ENCODE data around the gene SH3GL1. TPM values are rescaled to one million over a fixed set of nuclear protein-coding genes. Genes with fewer than 3 reads are reported as not detected.
A peak's percentile ranks its signal among the peaks of the same experiment; 100 is the strongest.

SH3GL1 gene
- total and polyA plus RNA-seq, 10 of the 15 experiments (the other 5 are each of a cell fraction or from before 2014, with no cell fraction given): 0.93 to 47.4 (median 28.4) TPM

DNA sequence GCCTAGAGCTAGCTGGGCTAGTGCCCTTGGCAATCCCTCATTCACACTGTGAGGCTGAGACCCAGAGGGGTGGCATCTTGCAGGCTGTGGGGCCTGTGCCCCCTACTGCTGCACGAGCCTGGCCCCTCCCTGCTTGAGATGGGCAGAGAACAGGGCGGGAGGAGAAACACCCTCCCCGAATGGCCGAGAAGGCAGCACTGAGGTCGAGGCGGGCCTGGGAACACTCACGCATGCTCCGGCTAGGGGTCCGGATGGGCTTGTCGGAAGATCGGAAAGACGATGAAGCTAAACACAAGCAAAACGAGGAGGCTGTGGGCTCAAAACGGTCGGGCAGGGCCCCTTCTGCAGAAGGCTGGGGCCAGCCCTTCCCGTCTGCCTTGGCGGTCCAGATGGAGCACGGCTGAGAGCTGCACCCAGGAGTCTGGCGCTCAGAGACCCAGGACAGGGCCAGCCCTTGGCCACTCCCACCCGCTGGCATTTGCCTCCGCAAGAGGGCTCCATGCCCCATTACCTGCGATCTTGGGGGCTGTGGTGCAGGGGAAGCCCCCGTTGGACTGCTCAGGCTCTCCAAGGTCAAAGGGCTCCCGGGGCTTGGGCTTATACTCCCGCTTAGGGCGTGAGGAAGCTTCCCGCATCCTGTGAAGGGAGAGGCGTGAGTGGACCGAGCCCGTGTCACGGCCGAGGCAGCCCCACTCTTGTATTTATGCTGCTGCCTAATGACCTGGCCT is 38.1 kb downstream of the SH3GL1 start:
- in situ Hi-C loops (cut with MboI): no loop called here
- Histone ChIP-seq H2AFZ (ENCODE audit: control insufficient read depth, low read depth, low read length) (no peak overlapping the region), H3K9me3 (replicated peaks; ENCODE audit: control insufficient read depth, insufficient read depth, low read length) (no peaks in the 10 kb centered on the region), H3K27me3 (replicated peaks in 1 of 2; ENCODE audit: control insufficient read depth in 2 of 2, insufficient read depth in 2 of 2, low read length in 1 of 2) (no peaks in the 10 kb centered on the region), H3K79me2 (ENCODE audit: control insufficient read depth, insufficient read depth, low read length) (no peaks in the 10 kb centered on the region), H3K4me1 (ENCODE audit: control insufficient read depth, insufficient read depth, low read length) (no peaks in the 10 kb centered on the region), H4K20me1 (ENCODE audit: control insufficient read depth, insufficient read depth) (no peaks in the 10 kb centered on the region), H3K36me3 (ENCODE audit: control insufficient read depth in 2 of 2, insufficient read depth in 2 of 2, low read length in 1 of 2) (peaks cover 22 to 56% of the 10 kb centered on the region in 2 experiments; a peak in 3 of 4 replicates), H3K4me3 (no peak overlapping the region), H3K4me2 (ENCODE audit: control insufficient read depth, insufficient read depth) (no peak overlapping the region), H3K27ac (ENCODE audit: control insufficient read depth, insufficient read depth) (no peak overlapping the region), H3K9ac (ENCODE audit: control insufficient read depth, insufficient read depth, low read length) (no peak overlapping the region)
- TF ChIP-seq JUNB (IDR thresholded peaks at IDR 0.05) (no peak), BHLHE40 (IDR thresholded peaks at IDR 0.05; ENCODE audit: borderline replicate concordance in 1 of 2, low read depth in 2 of 2, low read length in 1 of 2) (no peak), POLR2A (IDR thresholded peaks at IDR 0.05; ENCODE audit: low read depth, low read length) (peak; percentile 3; the same call in 1 of the 2 replicates), RBBP5 (conservative IDR thresholded peaks at IDR 0.05) (no peak)
- RAD21 ChIA-PET (ENCODE audit: unreplicated experiment): no interaction called here
- intact Hi-C loops (cut with micrococcal nuclease; ENCODE audit: unreplicated experiment): no loop called here
- POLR2A ChIA-PET: interaction anchor here (1.1 kb wide), 1 partner anchor 19 kb away, joined by 4 read pairs; the partner anchor contains the start of gene MPND
- no TSS peak for BruUV-seq (replicated peaks)
- CTCF ChIA-PET: interaction anchor here (1.3 kb wide), 1 partner anchor 19 kb away, joined by 3 read pairs; no protein-coding TSS in a partner anchor
- SMC1A ChIA-PET (ENCODE audit: uncharacterized antibody, unreplicated experiment): no interaction called here
- 88% methylated on average over 32 of the region's 32 CpGs for WGBS (ENCODE audit: insufficient coverage, insufficient replicate concordance, low lambda C conversion rate, missing lambda C conversion rate)
- FAIRE-seq: no peak
- DNase-seq (ENCODE audit: low read depth, low spot score): no peak
- no peak for ATAC-seq

DNA sequence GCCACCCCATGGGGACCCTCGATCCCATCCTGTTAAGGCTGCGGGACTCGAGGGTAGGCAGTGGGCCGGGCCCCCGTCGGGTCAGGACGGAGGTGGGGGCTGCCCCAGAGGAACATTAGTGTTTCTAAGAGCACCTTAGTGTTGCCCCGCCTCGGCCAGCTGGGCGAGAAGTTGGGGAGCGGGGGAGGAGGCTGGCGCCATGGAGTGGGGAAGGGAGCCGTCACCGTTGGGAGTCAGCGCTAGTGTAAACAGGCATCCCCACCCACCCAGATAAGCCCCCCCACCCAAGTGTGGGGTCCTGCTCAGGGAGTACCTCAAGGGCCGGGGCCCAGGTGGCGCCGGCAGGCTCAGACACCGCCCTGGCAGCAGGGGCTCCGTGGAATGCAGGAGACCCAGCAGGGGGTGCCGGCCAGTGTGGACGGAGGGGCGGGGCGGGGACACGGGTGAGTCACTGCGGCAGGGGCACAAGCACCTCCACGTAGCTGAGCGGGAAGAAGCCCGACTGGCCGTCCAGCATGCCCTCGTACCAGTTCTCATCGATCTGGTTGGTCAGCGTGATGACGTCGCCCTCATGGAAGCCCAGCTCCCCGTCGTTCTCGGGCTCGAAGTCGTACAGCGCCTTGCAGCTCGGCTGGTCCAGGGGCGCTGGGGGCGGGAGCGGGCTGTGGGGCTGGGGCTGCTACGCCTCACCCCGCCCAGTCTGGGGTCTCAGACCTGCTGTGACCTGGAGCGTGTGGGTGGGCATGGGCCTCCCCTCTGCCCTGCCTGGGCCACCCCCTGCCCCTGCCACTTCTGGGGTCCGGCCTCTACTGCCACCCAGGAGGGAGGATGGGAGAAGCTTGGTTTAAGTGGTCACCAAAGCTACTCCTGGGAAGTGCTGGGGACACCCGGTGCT is 38.9 kb downstream of the SH3GL1 start:
- CTCF ChIA-PET: no interaction called here
- Histone ChIP-seq H2AFZ (ENCODE audit: control insufficient read depth, low read depth, low read length) (no peak overlapping the region), H3K36me3 (ENCODE audit: control insufficient read depth in 2 of 2, insufficient read depth in 2 of 2, low read length in 1 of 2) (peaks cover 22 to 51% of the 10 kb centered on the region in 2 experiments; a peak in 3 of 4 replicates), H3K9me3 (replicated peaks; ENCODE audit: control insufficient read depth, insufficient read depth, low read length) (no peaks in the 10 kb centered on the region), H3K79me2 (ENCODE audit: control insufficient read depth, insufficient read depth, low read length) (no peaks in the 10 kb centered on the region), H4K20me1 (ENCODE audit: control insufficient read depth, insufficient read depth) (no peaks in the 10 kb centered on the region), H3K27ac (ENCODE audit: control insufficient read depth, insufficient read depth) (no peak overlapping the region), H3K9ac (ENCODE audit: control insufficient read depth, insufficient read depth, low read length) (no peak overlapping the region), H3K4me1 (ENCODE audit: control insufficient read depth, insufficient read depth, low read length) (no peaks in the 10 kb centered on the region), H3K4me2 (ENCODE audit: control insufficient read depth, insufficient read depth) (no peak overlapping the region), H3K4me3 (no peak overlapping the region), H3K27me3 (replicated peaks in 1 of 2; ENCODE audit: control insufficient read depth in 2 of 2, insufficient read depth in 2 of 2, low read length in 1 of 2) (no peaks in the 10 kb centered on the region)
- no peak for DNase-seq (ENCODE audit: low read depth, low spot score)
- SMC1A ChIA-PET (ENCODE audit: uncharacterized antibody, unreplicated experiment): no interaction called here
- no peak for FAIRE-seq
- ATAC-seq: no peak
- in situ Hi-C loops (cut with MboI) (no loop called here), intact Hi-C loops (cut with micrococcal nuclease; ENCODE audit: unreplicated experiment) (no loop called here)
- BruUV-seq (replicated peaks): no TSS peak
- no peak for TF ChIP-seq SKIL (IDR thresholded peaks at IDR 0.05; ENCODE audit: low read depth, poor library complexity, severe bottlenecking)
- no peak for TF ChIP-seq BACH1 (IDR thresholded peaks at IDR 0.05; ENCODE audit: borderline replicate concordance)
- TF ChIP-seq KAT2A (conservative IDR thresholded peaks at IDR 0.05; ENCODE audit: control insufficient read depth, low read depth, low read length): no peak
- POLR2A ChIA-PET: no interaction called here
- RAD21 ChIA-PET (ENCODE audit: unreplicated experiment): no interaction called here
- 90% methylated on average over 44 of the region's 50 CpGs for WGBS (ENCODE audit: insufficient coverage, insufficient replicate concordance, low lambda C conversion rate, missing lambda C conversion rate)
